ENCODE data around the gene SPATA3.

The SPATA3 gene

DNA sequence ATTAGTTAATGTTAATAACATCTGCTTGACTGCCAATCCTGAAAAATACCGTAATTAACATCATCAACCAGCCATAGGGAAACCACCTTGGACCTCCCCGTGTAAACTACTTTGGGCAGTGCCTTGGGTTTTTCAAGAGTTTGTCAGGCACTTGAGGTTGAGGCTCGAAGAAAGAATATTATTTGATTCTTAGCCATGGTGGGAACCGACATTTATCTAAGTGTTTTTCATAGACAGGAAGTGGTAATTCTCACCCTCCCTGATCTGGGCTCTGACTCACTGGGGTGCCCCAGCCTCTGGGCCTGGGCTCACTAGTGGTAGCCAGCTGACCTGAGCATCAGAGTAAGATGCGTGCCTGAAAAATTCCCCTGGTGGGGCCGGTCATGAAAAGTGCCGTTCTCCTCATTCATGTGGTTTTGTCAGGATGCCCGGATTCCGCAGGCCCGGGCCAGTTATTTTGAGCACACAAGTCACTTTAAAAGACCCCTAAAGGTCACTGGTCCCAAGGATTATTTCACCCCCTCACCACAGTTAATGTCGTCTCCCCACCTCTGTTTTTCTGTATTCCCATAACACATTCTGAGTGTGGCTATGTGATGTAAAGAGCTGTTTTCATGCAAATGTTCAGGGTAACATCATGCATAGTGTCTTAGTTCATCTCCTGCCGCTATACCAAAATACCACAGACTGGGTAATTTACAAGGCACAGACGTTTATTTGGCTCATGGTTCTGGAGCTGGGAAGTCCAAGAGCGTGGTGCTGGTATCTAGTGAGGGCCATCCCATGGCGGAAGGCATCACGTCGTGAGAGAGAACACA, 21.6 kb upstream of the SPATA3 start:
- no peaks in the 10 kb centered on the region for H3K36me3 Mint-ChIP-seq (ENCODE audit: low read depth)
- TF ChIP-seq, protein P1, sequence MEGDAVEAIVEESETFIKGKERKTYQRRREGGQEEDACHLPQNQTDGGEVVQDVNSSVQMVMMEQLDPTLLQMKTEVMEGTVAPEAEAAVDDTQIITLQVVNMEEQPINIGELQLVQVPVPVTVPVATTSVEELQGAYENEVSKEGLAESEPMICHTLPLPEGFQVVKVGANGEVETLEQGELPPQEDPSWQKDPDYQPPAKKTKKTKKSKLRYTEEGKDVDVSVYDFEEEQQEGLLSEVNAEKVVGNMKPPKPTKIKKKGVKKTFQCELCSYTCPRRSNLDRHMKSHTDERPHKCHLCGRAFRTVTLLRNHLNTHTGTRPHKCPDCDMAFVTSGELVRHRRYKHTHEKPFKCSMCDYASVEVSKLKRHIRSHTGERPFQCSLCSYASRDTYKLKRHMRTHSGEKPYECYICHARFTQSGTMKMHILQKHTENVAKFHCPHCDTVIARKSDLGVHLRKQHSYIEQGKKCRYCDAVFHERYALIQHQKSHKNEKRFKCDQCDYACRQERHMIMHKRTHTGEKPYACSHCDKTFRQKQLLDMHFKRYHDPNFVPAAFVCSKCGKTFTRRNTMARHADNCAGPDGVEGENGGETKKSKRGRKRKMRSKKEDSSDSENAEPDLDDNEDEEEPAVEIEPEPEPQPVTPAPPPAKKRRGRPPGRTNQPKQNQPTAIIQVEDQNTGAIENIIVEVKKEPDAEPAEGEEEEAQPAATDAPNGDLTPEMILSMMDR (IDR thresholded peaks at IDR 0.05; ENCODE audit: unreplicated experiment in 3 of 3), result no peak
- peaks cover 8% of the 10 kb centered on the region for H3K27me3 Mint-ChIP-seq (ENCODE audit: low read depth)
- H3K9me3 Mint-ChIP-seq, result no peaks in the 10 kb centered on the region
- H3K4me3 Mint-ChIP-seq, result no peak overlapping the region
- no peaks in the 10 kb centered on the region for H3K4me1 Mint-ChIP-seq
- no peak overlapping the region for H3K27ac Mint-ChIP-seq

DNA sequence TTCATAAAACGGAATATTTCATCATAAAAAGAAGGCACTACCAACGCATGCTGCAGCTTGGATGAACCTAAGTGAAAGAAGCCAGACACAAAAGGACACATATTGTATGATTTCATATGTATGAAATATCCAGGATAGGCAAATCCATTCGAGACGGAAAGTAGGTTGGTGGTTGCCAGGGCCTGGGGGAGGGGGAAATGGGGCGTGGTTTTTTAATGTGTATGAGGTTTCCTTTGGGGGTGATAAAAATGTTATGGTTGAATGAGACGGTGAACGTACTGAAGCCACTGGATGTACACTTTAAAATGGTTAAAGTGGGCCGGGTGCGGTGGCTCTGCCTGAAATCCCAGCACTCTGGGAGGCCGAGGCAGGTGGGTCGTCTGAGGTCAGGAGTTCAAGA, 20.0 kb upstream of the SPATA3 start:
- Mint-ChIP-seq H3K9me3 (no peaks in the 10 kb centered on the region), H3K36me3 (ENCODE audit: low read depth) (no peaks in the 10 kb centered on the region), H3K27me3 (ENCODE audit: low read depth) (peaks cover 8% of the 10 kb centered on the region), H3K4me1 (no peaks in the 10 kb centered on the region), H3K4me3 (no peak overlapping the region), H3K27ac (no peak overlapping the region)
- TF ChIP-seq, protein P1 (IDR thresholded peaks at IDR 0.05; ENCODE audit: unreplicated experiment in 3 of 3), result no peak

DNA sequence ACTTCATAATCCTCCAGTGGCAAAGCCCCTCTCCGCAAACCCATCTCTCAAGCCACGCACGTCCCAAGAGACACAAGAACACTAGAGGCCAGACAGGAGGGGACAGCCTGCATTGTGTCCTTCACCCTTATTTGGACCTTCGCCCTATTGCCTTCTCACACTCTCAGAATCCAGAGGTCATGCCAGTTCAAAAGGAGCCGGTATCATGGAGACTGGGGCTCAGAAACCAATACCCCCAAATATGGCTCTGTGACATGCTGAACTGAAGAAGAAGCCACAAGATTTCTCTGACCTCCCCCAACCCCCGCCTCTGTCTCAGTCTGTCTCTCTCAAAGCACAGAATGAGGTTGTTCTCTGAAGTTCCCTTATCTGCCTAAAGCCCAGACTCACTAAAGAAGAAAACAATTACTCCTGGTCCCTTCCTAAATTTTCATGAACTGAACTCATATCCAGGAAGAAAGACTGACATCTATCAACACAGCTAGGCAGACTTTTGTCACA, 19.2 kb upstream of the SPATA3 start:
- peaks cover 8% of the 10 kb centered on the region for H3K27me3 Mint-ChIP-seq (ENCODE audit: low read depth)

GRCh38 chr2:230980468-230980867, 15.5 kb upstream of the SPATA3 start:
- H3K36me3 Mint-ChIP-seq (ENCODE audit: low read depth), result no peaks in the 10 kb centered on the region
- TF ChIP-seq, protein P1 (IDR thresholded peaks at IDR 0.05; ENCODE audit: unreplicated experiment in 3 of 3), result no peak
- no peaks in the 10 kb centered on the region for H3K9me3 Mint-ChIP-seq
- no peak overlapping the region for H3K4me3 Mint-ChIP-seq
- no peak overlapping the region for H3K27ac Mint-ChIP-seq
- peaks cover 12% of the 10 kb centered on the region for H3K27me3 Mint-ChIP-seq (ENCODE audit: low read depth)
- no peaks in the 10 kb centered on the region for H3K4me1 Mint-ChIP-seq

More for the DNA sequence above, 19.2 kb upstream of the SPATA3 start:
- Mint-ChIP-seq H3K36me3 (ENCODE audit: low read depth) (no peaks in the 10 kb centered on the region), H3K4me1 (no peaks in the 10 kb centered on the region), H3K9me3 (no peaks in the 10 kb centered on the region), H3K27ac (no peak overlapping the region), H3K4me3 (no peak overlapping the region)
- TF ChIP-seq, protein P1 (IDR thresholded peaks at IDR 0.05; ENCODE audit: unreplicated experiment in 3 of 3), result no peak

- H3K9me3 Mint-ChIP-seq, result no peaks in the 10 kb centered on the region
- H3K4me1 Mint-ChIP-seq, result no peaks in the 10 kb centered on the region
- TF ChIP-seq, protein P1 (IDR thresholded peaks at IDR 0.05; ENCODE audit: unreplicated experiment in 3 of 3), result no peak
- no peak overlapping the region for H3K4me3 Mint-ChIP-seq
- H3K27me3 Mint-ChIP-seq (ENCODE audit: low read depth), result peaks cover 10% of the 10 kb centered on the region
- no peaks in the 10 kb centered on the region for H3K36me3 Mint-ChIP-seq (ENCODE audit: low read depth)
- no peak overlapping the region for H3K27ac Mint-ChIP-seq
Observed at GRCh38 chr2:230981704-230982103, 14.2 kb upstream of the SPATA3 start.

DNA sequence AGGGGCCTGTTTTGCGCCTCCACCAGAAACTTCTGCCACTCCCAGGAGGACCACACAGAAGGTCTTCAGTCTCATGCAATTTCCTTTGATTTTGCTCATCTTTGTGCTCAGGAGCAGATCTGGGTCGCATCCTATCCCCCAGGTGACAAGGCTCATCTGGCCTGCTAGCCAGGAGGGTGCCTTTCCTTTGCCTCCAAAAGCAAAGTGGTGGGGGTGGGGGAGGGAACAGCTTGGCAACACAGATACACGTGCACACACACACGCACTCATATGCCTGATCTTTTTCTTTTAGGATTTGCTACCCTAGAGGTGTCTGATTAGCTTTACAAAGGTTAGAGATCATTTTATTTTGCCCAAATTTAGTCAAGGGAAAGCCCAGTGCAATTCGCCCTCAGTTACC, 13.8 kb upstream of the SPATA3 start:
- TF ChIP-seq, protein P1 (IDR thresholded peaks at IDR 0.05; ENCODE audit: unreplicated experiment in 3 of 3), result no peak
- Mint-ChIP-seq H3K27ac (no peak overlapping the region), H3K27me3 (ENCODE audit: low read depth) (peaks cover 13% of the 10 kb centered on the region), H3K9me3 (no peaks in the 10 kb centered on the region), H3K4me3 (no peak overlapping the region), H3K4me1 (no peaks in the 10 kb centered on the region), H3K36me3 (ENCODE audit: low read depth) (no peaks in the 10 kb centered on the region)
